Endodermal cell (in vitro differentiated cells): Measurements from ENCODE around the gene PBX4. TPM values are rescaled to one million over a fixed set of nuclear protein-coding genes. Genes with fewer than 3 reads are reported as not detected.

Experiments
- DNase-seq: peaks from one replicate; pipeline ENCODE4 v3.0.0-alpha.2; 2017
- H3K27ac ChIP-seq: 2 replicates; pipeline ENCODE4 v1.5.1; 2013; ENCODE audit warnings: mild to moderate bottlenecking, low read depth, low read length, moderate library complexity
- H3K27me3 ChIP-seq: 2 replicates; pipeline ENCODE4 v1.6.1; 2013; ENCODE audit warnings: mild to moderate bottlenecking, low read length, moderate library complexity; ENCODE audit not compliant: insufficient read depth, control insufficient read depth, poor library complexity, severe bottlenecking
- H3K36me3 ChIP-seq: 2 replicates; pipeline ENCODE4 v1.7.0; 2013; ENCODE audit warnings: mild to moderate bottlenecking, low read length, moderate library complexity; ENCODE audit not compliant: control insufficient read depth, insufficient read depth
- H3K4me1 ChIP-seq: one replicate; pipeline ENCODE4 v1.7.0; 2013; ENCODE audit warnings: low read length; ENCODE audit not compliant: control insufficient read depth, insufficient read depth
- H3K4me3 ChIP-seq: 2 replicates; pipeline ENCODE4 v1.5.1; 2013; ENCODE audit warnings: mild to moderate bottlenecking, low read length, moderate library complexity
- H3K9ac ChIP-seq: 2 replicates; pipeline ENCODE4 v1.6.1; 2013; ENCODE audit warnings: mild to moderate bottlenecking, low read length, moderate library complexity; ENCODE audit not compliant: poor library complexity, severe bottlenecking; ENCODE audit errors: extremely low read depth
- H3K9me3 ChIP-seq: 2 replicates; pipeline ENCODE4 v1.6.1; 2013; ENCODE audit warnings: mild to moderate bottlenecking, low read length, moderate library complexity; ENCODE audit not compliant: control insufficient read depth
- H3K27ac Mint-ChIP-seq: 2 replicates; pipeline ENCODE4 v1.8.0; 2020; ENCODE audit warnings: mixed read lengths
- H3K27me3 Mint-ChIP-seq: 2 replicates; pipeline ENCODE4 v1.8.0; 2021; ENCODE audit warnings: mild to moderate bottlenecking, mixed read lengths; ENCODE audit not compliant: insufficient read depth
- H3K36me3 Mint-ChIP-seq: 2 replicates; pipeline ENCODE4 v1.8.0; 2020; ENCODE audit warnings: low read depth, mixed read lengths
- H3K4me1 Mint-ChIP-seq: 2 replicates; pipeline ENCODE4 v1.8.0; 2020; ENCODE audit warnings: mixed read lengths
- H3K4me3 Mint-ChIP-seq: 2 replicates; pipeline ENCODE4 v1.8.0; 2020; ENCODE audit warnings: mild to moderate bottlenecking, moderate library complexity, mixed read lengths
- H3K9me3 Mint-ChIP-seq: 2 replicates; pipeline ENCODE4 v1.8.0; 2020; ENCODE audit warnings: mild to moderate bottlenecking, mixed read lengths
- CTCF ChIP-seq: fragments of 200-600 bp; sonication (generic); conservative IDR thresholded peaks from 2 replicates; pipeline ENCODE4 v1.5.0; 2021; ENCODE audit warnings: antibody characterized with exemption, mild to moderate bottlenecking
- WGBS, 2 experiments: methylation state at CpG; one replicate each; pipeline versions ENCODE4 v1.1.5 to v1.1.7; 2013; ENCODE audit warnings: missing lambda C conversion rate in 2 of 2, mixed read lengths in 1 of 2; ENCODE audit not compliant: insufficient coverage in 1 of 2, insufficient read length in 1 of 2; 5-methylcytosine and 5-hydroxymethylcytosine counted together
- total RNA-seq, 2 donors: library from RNA; stranded (reverse); fragmentation: NEBNext Ultra II Directional in 1 of 2; extraction: Animal tissue kit (Norgen Biotek cat#: 25700) in 1 of 2; gene quantifications; 2 replicates in 1 of 2; 3 replicates in 1 of 2; pipeline ENCODE4 v1.2.1, GENCODE V29; 2021

PBX4 gene
- total RNA-seq, 2 donors from 2014 or later, result 4.1 to 8.6 TPM

- Histone ChIP-seq H3K36me3 (no peaks in the 10 kb centered on the region), H3K27me3 (no peaks in the 10 kb centered on the region), H3K4me1 (no peaks in the 10 kb centered on the region), H3K27ac (no peak overlapping the region), H3K9me3 (no peaks in the 10 kb centered on the region), H3K9ac (no peak overlapping the region), H3K4me3 (no peak overlapping the region)
- no peaks in the 10 kb centered on the region for H3K4me1 Mint-ChIP-seq
- H3K9me3 Mint-ChIP-seq, result no peaks in the 10 kb centered on the region
- H3K36me3 Mint-ChIP-seq, result no peaks in the 10 kb centered on the region
- no peak overlapping the region for H3K27ac Mint-ChIP-seq
- H3K4me3 Mint-ChIP-seq, result no peak overlapping the region
- no peak for TF ChIP-seq CTCF
- WGBS, 2 experiments, result 92 to 95% methylated on average over 10 to 14 of the region's 14 CpGs
- peaks cover 5% of the 10 kb centered on the region for H3K27me3 Mint-ChIP-seq
- no peak for DNase-seq
Measured at GRCh38 chr19:19551853-19552192, 66.7 kb downstream of the PBX4 start.

GRCh38 chr19:19550972-19551852, 67.3 kb downstream of the PBX4 start:
- Mint-ChIP-seq H3K27me3 (peaks cover 5% of the 10 kb centered on the region), H3K27ac (no peak overlapping the region), H3K36me3 (no peaks in the 10 kb centered on the region), H3K9me3 (no peaks in the 10 kb centered on the region), H3K4me3 (no peak overlapping the region), H3K4me1 (no peaks in the 10 kb centered on the region)
- no peaks in the 10 kb centered on the region for H3K4me1 ChIP-seq
- no peak overlapping the region for H3K9ac ChIP-seq
- no peaks in the 10 kb centered on the region for H3K27me3 ChIP-seq
- no peak for DNase-seq
- no peak overlapping the region for H3K4me3 ChIP-seq
- no peak overlapping the region for H3K27ac ChIP-seq
- TF ChIP-seq CTCF, result no peak
- no peaks in the 10 kb centered on the region for H3K9me3 ChIP-seq
- H3K36me3 ChIP-seq, result no peaks in the 10 kb centered on the region
- WGBS, 2 experiments, result 83 to 91% methylated on average over 7 to 10 of the region's 10 CpGs

- H3K4me3 ChIP-seq, result no peak overlapping the region
- no peak overlapping the region for H3K9ac ChIP-seq
- H3K4me3 Mint-ChIP-seq, result no peak overlapping the region
- H3K27ac ChIP-seq, result no peak overlapping the region
- H3K27me3 Mint-ChIP-seq, result peaks cover 5% of the 10 kb centered on the region
- DNase-seq, result no peak
- no peaks in the 10 kb centered on the region for H3K36me3 ChIP-seq
- H3K4me1 Mint-ChIP-seq, result no peaks in the 10 kb centered on the region
- H3K27ac Mint-ChIP-seq, result no peak overlapping the region
- 65 to 75% methylated on average over 8 of the region's 8 CpGs for WGBS, 2 experiments
- H3K36me3 Mint-ChIP-seq, result no peaks in the 10 kb centered on the region
- no peaks in the 10 kb centered on the region for H3K9me3 ChIP-seq
- TF ChIP-seq CTCF, result no peak
- no peaks in the 10 kb centered on the region for H3K4me1 ChIP-seq
- H3K27me3 ChIP-seq, result no peaks in the 10 kb centered on the region
- H3K9me3 Mint-ChIP-seq, result no peaks in the 10 kb centered on the region
Measured at GRCh38 chr19:19550485-19550929, 68.0 kb downstream of the PBX4 start.
